RWPE1 (cell line): Measurements from ENCODE around the gene QSOX1.

Experiments used
- CTCF ChIA-PET: fragments of 350-600 bp; sonication (Branson Sonifier 250); formaldehyde crosslinking; extraction: SDS; loops from one replicate; lab custom pipeline; 2021; lab: Yijun Ruan, JAX
- POLR2A ChIA-PET: fragments of 400-600 bp; formaldehyde crosslinking; extraction: SDS; loops from one replicate; lab custom pipeline; 2020; ENCODE audit warnings: antibody characterized with exemption; ENCODE audit not compliant: low non-redundant PET; lab: Yijun Ruan, JAX
- DNase-seq: peaks from one replicate; pipeline ENCODE4 v3.0.0; 2012; ENCODE audit warnings: low spot score
- H3K27ac ChIP-seq: fragments of 450-650 bp; 2 replicates; pipeline ENCODE4 v1.5.1; 2017
- CTCF ChIP-seq: fragments of 450-650 bp; conservative IDR thresholded peaks from 2 replicates; pipeline ENCODE4 v1.5.1; 2017; ENCODE audit warnings: low read depth, mild to moderate bottlenecking

The QSOX1 gene

GRCh38 chr1:180158149-180159147 is 3.8 kb downstream of the QSOX1 start:
- ChIA-PET CTCF (interaction anchor here (2.2 kb wide), 1 partner anchor 9 kb away, joined by 6 read pairs; no protein-coding TSS in a partner anchor), POLR2A (no interaction called here)
- no peak for DNase-seq
- no peak for TF ChIP-seq CTCF
- no peak overlapping the region for H3K27ac ChIP-seq

- POLR2A ChIA-PET = no interaction called here
Observed at GRCh38 chr1:180160357-180160756, 5.7 kb downstream of the QSOX1 start.

GRCh38 chr1:180163041-180163440 is 8.4 kb downstream of the QSOX1 start:
- H3K27ac ChIP-seq = no peak overlapping the region
- no peak for DNase-seq
- ChIA-PET POLR2A (no interaction called here), CTCF (no interaction called here)
- no peak for TF ChIP-seq CTCF

More at GRCh38 chr1:180160357-180160756, 5.7 kb downstream of the QSOX1 start:
- CTCF ChIA-PET = no interaction called here
- no peak overlapping the region for H3K27ac ChIP-seq
- DNase-seq = no peak
- no peak for TF ChIP-seq CTCF

GRCh38 chr1:180165096-180165495 is 10.4 kb downstream of the QSOX1 start:
- TF ChIP-seq CTCF = no peak
- ChIA-PET CTCF (interaction anchor here (0.7 kb wide), 1 partner anchor 37 kb away, joined by 3 read pairs; no protein-coding TSS in a partner anchor), POLR2A (no interaction called here)
- 0 out of 2 replicates have a peak overlapping the region, but pooled peaks have one; percentile 76 for H3K27ac ChIP-seq
- no peak for DNase-seq

GRCh38 chr1:180165509-180166435 is 11.1 kb downstream of the QSOX1 start:
- no peak for TF ChIP-seq CTCF
- no peak for DNase-seq
- ChIA-PET POLR2A (no interaction called here), CTCF (interaction anchor here (0.7 kb wide), 1 partner anchor 38 kb away, joined by 3 read pairs; no protein-coding TSS in a partner anchor)
- H3K27ac ChIP-seq = peak overlapping the region; percentile 76

GRCh38 chr1:180166436-180166800 is 11.7 kb downstream of the QSOX1 start:
- TF ChIP-seq CTCF = no peak
- H3K27ac ChIP-seq = peak overlapping the region; percentile 76
- ChIA-PET POLR2A (no interaction called here), CTCF (interaction anchor here (1.3 kb wide), 1 partner anchor 13 kb away, joined by 4 read pairs; no protein-coding TSS in a partner anchor)
- DNase-seq = no peak
